Stimulated activated CD4-positive, alpha-beta T cell treated with anti-CD3 and anti-CD28 coated beads, TNF-alpha, amount 100 ng/mL, for 24 hours (primary cell): ENCODE results near the gene VOPP1.
A peak's percentile ranks its signal among the peaks of the same experiment; 100 is the strongest.
"Not testable (repeated sequence)": the region's sequence is repeated elsewhere in the genome, so short reads cannot be mapped to it uniquely, and the experiment has no call there.

ENCODE experiments used
- DNase-seq, 3 experiments: peaks; one replicate each; pipeline ENCODE4 v3.0.0-alpha.2; 2020; ENCODE audit warnings: low read depth in 3 of 3

VOPP1 gene, protein sequence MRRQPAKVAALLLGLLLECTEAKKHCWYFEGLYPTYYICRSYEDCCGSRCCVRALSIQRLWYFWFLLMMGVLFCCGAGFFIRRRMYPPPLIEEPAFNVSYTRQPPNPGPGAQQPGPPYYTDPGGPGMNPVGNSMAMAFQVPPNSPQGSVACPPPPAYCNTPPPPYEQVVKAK

DNA sequence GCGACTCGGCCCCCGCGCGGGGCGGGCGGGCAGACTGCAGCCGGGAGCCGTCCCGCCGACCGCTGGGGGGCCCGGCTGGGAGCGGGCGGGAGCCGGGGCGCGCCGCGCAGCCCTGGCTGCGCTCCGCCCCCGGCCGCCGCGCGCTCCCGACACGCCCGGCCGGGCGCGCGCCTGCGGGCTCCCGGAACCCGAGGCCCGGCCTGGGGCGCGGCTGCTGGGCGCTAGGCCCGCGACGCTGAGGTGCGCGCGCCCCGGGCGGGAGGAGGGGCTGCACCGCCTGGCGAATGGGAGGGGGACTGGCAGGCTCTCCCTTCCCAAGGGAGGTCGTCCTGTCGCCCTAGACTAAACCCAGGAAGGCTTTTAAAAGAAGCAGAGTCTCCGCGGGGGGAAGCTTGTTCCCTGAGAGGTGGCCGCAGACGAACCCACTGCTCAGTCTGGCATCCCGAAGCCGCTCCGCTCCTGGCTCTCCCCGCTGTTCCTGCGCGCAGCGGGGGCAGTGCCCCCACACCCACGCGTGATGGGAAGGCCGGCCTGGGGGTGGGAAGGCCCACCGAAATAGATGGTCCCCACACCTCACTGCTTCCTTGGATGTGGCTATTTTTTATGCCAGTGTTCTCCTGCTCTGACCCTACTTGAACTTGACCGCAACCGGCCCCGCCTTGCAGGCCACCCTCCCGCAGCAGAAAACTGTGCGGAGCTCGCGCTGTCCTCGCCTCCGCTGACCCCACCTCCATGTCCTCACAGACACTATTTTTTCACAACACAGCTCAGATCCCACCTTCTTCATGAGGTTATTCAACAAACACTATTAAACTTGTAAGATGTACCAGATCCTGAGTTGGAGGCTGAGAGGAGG, at the start of gene VOPP1:
TSS of gene VOPP1 (minus strand) at position 125 of the 856 bp plus-strand sequence. CDS start 178 bp downstream, outside the sequence.
- peak in 1 of 3 experiments; percentile 54 for DNase-seq

DNA sequence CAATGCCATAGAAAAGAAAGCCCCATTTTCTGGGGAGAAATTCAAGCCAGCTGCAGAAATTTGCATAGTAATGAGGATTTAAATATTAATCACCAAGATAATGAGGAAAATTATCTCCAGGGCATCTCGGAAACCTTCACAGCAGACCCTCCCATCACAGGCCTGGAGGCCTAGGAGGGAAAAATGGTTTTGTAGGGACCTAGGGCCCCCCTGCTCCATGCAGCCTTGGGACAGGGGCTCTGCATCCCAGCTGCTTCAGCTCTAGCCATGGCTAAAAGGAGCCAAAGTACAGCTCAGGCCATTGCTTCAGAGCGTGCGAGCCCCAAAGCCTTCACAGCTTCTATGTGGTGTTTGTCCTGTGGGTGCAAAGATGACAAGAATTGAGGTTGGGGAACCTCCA, 46.6 kb upstream of the VOPP1 start:
- no peak for DNase-seq

DNA sequence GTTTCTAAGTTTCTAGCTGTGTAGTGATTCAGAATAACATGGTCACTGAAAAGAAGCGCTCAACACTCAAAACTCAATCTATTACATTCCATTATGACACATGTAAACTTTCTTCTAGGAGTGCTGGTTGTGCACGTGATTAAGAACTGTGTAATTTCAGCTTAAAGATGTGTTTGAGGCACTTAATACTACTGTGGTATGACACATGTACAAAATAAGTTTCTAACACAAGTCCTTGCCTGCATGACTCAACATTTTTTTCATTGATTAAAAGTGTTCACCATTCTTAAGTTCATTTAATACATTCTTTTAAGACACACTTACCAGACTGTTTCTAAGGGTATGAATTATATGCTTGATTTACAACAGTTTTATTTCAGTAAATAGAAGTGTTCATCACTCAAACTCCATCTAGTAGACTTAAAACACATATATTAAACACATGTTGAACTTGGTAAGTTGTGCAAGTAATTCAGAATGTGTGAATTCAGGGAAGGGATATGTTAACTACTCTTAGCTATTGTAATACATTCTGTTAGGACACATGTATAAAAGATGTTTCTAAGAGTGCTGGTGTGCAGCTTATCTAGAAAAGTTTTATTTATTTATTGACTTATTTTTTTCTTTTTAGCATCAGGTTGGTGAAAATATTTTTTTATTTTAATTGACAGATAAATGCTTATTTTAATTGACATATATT, 42.2 kb upstream of the VOPP1 start:
- DNase-seq, result not testable (repeated sequence)

DNA sequence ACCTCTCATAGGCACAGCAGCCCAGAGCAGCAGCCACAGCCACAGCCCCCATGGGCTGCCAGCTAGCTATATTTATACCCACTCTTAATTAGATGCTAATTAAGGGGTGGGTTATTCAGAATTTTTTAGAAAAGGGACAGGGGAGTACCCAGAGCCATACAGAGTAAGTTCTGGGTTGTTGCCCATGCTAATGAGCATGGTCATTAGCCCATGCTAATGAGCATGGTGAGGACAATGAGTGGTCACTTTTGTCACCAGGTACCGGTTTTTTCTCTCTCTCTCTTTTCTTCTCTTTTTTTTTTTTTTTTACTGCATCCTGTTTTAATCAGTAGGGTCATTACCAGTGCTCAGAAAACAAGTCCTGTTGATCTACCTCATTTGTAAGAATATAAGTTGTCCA, 37.4 kb upstream of the VOPP1 start:
- not testable (repeated sequence) for DNase-seq

DNA sequence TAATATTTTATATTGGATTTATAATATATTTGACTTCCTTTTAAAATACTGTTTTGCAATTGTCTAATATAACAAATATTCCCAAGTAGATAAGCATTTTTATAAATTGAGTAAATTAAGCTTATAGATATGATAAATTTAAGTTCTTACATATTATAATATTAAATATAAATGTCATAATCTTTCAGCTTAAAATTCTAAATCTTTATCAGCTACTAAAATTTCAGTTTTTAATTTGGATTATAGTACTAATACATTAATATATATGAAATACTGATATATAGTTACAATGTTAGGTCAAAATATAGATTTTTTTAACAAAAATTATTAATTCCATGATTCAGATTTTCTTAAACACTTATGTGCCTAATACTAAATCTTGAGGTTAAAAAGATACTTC, 33.4 kb upstream of the VOPP1 start:
- DNase-seq, result not testable (repeated sequence)

DNA sequence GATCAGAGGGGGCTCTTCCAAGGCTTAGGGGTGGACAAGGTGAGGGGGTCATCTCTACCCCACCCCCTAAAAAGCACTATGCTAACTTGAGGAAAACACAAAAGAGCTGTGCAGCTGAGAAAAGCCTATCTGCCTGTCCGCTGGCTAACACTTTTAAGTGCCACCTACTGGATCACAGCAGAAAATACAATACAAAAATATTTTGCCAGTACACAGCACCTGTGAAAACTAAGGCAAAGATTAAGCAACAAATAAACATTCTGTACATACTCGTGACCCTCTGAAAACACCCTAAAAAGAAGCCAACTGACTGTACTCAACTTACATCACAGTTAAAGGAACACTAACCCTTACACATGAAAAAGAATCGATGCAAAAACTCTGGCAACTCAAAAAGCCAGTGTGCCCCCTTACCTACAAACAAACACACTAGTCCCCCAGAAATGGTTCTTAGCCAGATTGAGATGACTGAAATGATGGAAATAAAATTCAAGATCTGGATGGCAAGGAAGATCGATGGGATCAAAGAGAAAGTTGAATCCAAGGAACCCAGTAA, 25.7 kb upstream of the VOPP1 start:
- DNase-seq, result not testable (repeated sequence)

DNA sequence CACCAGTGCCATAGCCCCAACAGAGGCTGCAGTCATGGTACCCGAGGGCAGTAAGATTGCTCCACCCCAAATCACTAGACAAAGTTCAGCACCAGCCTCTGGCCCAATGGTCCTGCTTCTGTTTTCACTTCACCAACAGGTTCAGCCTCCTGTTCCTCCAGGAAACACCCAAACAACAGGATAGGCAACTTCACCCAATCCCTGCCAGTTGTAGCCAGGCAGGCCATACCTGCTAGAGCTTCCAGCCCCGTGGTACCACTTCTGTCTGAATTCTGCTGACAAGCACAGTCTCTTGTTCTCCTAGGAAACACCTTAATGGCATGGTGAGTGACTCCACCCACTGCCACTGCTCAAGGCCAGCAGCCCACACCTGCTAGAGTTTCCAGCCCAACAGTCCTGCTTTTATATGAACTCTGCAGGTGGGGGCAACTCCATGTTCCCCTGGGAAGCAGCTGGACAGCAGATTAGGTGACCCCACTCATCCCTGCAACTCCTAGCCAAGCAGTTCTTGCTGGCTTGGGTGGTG, 25.0 kb upstream of the VOPP1 start:
- DNase-seq, result not testable (repeated sequence)

DNA sequence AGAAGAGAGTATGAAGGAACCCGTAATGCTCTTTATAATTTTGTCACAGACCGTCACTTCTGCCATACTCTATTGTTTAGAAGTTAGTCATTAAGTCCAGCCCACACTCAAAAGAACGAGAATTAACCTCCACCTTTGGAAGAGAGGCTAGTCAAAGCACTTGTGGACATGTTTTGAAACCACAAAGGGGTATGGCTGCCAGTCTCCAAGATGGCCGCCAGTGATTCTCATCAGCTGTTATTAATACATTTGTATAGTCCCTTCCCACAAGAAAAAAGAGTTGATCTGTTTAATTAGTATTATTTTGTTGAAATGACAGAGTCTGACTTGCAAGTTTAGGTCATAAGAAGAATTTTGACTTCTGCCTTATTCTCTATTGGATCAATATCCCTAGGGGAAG, 23.2 kb upstream of the VOPP1 start:
- no peak for DNase-seq

DNA sequence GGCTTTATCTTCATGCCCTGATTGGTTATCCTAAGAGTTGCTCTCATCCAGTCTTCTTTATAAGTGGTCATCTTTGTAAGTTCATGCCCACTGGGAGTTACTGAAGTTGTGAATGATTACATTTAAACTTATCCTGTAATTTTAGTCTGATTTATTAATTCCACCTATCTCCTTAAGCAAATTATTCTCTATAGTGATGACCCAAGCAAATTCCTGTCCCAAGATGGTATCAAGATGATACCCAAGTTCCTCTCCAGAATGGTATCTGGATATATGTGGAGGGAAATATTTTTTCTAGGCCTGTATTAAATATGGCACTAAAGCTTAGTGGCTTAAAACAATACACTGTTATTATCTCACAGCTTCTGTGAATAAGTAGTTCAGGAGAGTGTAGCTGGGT, 22.6 kb upstream of the VOPP1 start:
- DNase-seq, result no peak

DNA sequence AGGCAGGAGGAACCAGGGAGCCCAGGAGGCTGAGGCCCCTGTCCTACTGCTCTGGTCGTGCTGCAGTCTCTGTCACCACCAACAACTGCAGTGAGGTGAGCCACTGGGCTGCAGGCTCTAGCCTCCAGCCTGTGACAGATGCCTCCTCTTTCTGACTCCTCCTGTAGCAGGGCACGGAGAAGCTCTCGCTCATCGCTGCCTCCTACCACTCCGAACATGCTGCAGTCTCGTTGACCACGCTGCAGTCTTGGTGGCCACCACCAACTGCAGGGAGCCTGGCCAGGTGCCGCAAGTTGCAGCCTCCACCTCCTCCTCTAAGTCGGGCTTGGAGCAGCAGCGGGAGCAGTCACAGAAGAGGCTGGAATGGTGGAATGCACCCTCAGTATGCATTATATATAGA, 22.1 kb upstream of the VOPP1 start:
- no peak for DNase-seq

DNA sequence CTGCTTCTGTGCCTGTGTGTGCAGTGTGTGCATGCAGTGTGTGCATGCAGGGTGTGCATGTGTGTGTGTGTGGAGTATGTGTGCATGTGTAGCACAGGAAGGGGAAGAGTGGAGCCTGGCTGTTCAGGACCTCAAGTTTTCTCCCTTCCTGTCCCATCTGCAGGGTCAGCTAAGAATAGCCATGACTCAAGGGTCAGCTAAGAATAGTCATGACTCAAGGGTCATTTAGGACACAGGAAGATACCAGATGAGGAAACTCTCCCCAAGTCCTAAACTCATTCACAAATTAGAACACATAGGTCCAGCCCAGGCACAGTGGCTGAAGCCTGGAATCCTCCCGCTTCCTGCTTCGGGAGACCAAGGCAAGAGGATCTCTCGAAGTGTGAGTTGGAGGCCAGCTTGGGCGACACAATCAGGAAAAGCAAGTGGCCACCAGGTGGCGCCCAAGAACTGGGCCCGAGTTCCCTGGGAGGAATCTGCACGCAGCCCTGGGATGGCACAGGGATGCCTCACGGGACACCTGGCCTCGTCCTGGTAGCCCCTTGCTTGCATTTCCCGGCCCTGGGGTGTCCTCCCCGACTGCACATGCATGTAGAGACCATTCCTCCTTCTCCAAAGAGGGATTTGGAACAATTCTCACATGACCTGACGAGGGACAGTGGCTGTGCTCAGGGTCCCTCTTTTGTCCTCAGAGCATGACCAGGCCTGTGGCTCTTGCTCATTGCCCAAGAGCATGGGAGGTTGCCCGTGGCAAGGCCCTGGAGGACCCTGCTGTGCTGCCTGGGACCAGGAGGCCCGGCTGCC, 21.4 kb upstream of the VOPP1 start:
- DNase-seq, result peak; percentile 54 to 69 (median 57)

DNA sequence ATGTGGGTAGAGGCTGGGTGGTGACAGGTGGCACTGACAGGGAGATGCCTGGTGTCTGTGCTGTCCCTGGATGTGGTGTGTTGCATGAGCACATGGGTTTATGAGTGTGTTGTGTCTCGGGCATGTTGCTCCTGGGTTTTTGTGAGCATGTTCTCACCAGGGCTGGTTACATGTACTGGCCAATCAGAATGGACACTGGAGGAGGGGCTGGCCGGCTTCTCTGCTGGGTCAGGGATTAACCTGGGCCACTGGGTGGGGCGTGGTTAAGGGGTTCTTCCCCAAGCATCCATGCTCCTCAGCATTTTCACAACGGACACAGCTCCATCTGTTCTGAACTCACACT, 20.8 kb upstream of the VOPP1 start:
- no peak for DNase-seq

DNA sequence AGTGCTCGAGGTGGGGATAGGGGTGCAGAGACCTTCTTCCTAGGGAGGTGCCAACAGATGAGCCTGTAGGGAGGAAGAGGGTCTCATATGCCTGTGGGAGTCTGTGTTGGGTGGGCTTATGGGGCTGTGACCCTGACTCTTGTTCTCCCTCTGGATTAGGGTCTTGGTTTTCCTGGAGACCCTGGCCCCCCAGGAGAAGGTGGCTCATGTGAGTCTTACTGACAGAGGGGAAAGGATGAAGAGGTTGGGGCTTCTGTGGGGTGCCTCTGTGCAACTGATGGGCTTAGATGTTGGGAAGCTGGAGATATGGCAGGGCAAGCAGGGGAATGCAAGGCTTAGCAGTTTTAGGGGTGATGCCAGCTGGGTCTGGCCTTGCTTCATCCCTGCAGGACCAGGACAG, 20.2 kb upstream of the VOPP1 start:
- DNase-seq, result no peak

DNA sequence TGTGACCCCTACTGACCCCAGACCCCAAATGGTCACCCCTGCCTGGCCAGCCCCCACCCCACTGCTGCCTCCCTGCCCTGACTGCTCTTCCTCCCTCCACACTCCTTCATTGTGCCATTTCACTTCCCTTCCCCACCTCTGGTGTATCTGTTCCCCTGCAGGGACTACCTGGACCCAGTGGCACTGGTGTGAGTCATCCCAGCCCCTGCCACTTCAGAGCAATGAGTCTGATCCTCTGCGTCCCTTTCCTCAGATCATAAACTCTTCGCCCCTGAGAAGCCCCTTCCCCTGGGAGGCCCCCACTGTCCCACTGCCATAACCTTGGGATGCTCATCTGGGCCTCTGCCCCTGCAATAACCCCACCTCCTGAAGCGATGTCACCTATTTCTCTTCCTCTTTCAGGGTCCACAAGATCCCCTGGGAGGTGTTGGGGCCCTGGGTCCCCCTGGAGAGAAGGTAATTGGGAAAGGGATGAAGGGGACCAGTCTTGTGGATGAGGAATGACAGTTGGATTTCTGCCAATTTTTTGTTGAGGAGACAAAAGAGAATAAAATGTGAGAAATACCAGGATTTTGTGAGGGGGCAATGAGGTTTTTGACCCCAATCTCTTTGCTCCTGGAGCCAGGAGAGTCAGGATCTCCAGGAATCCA, 19.1 kb upstream of the VOPP1 start:
- no peak for DNase-seq

DNA sequence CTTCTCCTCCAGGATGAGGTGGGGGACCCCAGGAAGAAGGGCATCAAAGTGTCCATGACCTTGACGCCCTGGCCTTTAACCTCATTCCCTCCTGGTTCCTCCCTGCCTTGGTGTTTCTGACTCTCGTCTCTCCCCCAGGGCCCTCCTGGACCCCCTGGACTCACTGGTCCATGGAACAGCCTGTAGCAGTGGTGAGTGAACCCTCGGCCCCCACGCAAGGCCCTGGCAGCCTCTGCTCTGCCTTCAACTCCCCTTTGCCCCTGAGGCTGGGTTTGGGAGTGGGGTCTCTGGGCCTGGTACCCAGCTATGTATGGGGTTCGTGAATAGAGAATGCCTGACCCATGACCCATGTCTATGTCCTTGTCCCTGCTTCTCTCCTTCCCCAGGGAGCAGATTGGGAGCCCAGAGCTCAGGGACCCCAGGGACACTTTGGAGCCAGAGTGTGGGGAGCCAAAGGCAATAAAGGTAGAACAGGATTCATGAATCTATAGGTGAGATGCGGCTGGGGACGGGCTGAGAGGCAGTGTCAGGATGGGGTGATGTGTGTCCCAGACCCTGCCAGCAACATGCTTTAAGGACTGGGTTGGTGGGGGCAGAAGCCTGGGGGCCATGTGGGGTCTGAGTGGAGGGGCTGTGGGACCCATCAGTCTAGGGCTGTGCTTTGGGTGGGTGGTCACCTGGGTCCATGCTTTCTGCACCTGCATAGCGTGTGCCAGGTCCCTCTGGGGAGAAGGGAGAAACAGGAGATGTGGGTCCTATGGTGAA, 18.4 kb upstream of the VOPP1 start:
- DNase-seq, result no peak

DNA sequence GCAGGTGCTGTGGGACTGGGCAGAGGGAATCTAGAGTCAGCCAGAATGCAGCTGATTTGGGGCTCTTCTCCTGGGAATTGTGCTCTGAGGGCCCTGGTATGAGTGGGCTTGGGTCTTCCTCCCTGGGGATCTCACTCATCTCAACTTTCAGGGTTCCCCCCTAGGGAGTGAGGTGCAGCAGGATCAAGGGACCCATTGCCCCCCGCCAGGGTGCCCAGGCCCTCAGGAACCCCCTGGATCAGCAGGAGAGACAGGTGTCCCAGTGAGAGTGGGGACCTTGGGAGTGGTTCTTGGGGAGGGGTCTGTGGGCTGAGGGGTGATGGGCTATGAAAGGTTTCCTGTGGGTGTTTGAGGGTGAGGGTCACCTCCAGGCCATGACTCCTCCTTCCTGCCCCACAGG, 17.6 kb upstream of the VOPP1 start:
- no peak for DNase-seq

DNA sequence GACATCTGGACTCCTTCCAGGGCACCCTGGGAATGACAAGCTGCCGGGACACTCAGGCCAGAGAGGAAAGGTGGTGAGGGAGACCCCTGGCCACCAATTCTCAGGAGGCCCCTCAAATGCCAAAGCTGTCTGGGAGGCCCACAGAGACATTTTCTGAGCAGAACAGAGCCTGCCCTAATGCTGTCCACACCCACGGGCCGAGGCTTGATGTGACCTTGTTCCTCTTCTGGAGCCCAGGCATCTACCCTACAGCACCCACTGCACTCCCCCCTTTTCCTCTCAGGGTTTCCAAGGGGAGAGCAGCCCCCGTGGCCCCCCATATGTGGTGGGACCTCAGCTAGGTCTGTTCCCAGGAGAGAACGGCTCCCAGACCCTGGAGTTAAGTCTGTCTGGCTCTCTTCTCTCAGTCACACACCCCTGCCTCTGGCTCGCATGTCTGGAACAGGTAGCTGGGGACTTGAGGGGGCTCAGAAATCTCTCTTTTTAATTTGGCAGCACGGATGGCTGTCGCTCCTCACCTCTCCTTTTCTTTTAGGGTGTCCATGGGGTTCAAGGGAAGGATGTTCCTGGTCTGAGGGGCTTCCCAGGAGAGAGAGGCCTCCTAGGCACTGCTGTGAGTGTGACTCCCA, 16.8 kb upstream of the VOPP1 start:
- no peak for DNase-seq

DNA sequence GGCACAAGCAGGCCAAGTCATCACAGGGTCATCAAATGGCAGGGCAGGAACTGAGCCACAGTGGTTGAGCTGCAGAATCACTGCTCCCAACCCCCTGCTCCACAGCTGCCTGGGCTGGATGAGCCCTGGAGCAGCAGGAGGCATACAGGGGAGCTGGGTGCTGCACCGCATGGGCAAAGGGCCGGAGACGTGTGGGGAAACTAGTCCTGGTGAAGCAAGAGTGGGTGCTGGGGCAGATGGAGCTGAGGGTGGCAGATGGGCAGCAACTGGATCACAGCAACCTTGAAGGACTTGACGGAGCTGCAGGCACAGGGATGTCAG, 16.0 kb upstream of the VOPP1 start:
- no peak for DNase-seq

DNA sequence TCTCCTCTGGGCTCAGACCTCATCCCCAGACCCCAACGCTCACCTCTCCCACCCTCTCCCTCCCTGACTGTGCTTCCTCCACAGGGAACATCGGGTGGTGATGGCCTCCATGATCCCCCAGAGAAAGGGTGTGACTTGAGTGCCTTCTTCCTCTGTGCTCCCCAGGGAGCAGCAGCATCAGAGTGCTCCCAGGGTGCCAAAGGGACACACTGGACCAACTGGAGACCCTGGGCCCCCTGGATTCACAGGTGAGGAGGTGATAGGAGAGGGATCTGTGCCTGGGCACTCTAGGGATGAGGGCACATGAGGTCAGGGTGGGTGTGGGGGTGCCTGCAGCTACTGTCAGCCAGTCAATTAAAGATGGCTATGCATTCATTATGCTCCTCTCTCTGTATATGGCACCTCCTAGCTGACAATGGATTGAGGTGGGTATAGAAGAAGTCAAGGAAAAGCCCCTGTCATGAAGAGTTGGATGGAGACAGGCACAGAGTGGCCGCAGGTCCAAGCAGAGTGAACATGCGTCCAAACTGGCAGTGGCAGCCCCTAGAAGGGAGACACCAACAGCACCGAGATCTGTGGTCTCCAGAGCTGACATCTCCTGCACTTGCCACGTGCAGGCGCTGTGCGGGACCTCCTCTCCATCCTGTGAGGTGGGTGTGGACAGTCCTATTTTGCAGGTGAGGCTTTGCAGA, 15.5 kb upstream of the VOPP1 start:
- no peak for DNase-seq
